Activated CD8-positive, alpha-beta T cell treated with anti-CD3 and anti-CD28 coated beads for 36 hours (primary cell): ENCODE measurements around the gene PXDN. TPM values are rescaled to one million over a fixed set of nuclear protein-coding genes. Genes with fewer than 3 reads are reported as not detected.
A peak's percentile ranks its signal among the peaks of the same experiment; 100 is the strongest.

ENCODE experiments used
- ATAC-seq: fragments of 200-7000 bp; cut with Tn5 transposase; one replicate; pipeline ENCODE4 v1.10.0; 2021; ENCODE audit warnings: mild to moderate bottlenecking, moderate library complexity
- CTCF ChIA-PET: fragments of 350-600 bp; sonication (Branson Sonifier 250); formaldehyde crosslinking; loops from one replicate; lab custom pipeline; 2021; ENCODE audit warnings: antibody characterized with exemption; lab: Charles Lee
- POLR2A ChIA-PET: fragments of 350-600 bp; sonication (Branson Sonifier 250); formaldehyde crosslinking; loops from one replicate; lab custom pipeline; 2021; ENCODE audit warnings: antibody characterized with exemption; lab: Charles Lee
- DNase-seq: peaks from one replicate; pipeline ENCODE4 v3.0.0-alpha.2; 2020
- H3K27ac Mint-ChIP-seq: one replicate; pipeline ENCODE4 v1.8.0; 2021; ENCODE audit warnings: mild to moderate bottlenecking, mixed read lengths
- H3K27me3 Mint-ChIP-seq: one replicate; pipeline ENCODE4 v1.8.0; 2021; ENCODE audit warnings: mixed read lengths
- H3K36me3 Mint-ChIP-seq: one replicate; pipeline ENCODE4 v1.8.0; 2021; ENCODE audit warnings: low read depth, mixed read lengths
- H3K4me1 Mint-ChIP-seq: one replicate; pipeline ENCODE4 v1.8.0; 2021; ENCODE audit warnings: low read depth, mixed read lengths
- H3K4me3 Mint-ChIP-seq: one replicate; pipeline ENCODE4 v1.8.0; 2021; ENCODE audit warnings: mild to moderate bottlenecking, moderate library complexity, mixed read lengths
- H3K9me3 Mint-ChIP-seq: one replicate; pipeline ENCODE4 v1.8.0; 2021; ENCODE audit warnings: mixed read lengths
- intact Hi-C: fragments of 100-400 bp; cut with micrococcal nuclease; formaldehyde crosslinking; loops from one replicate; pipeline ENCODE4 v1.10.0; 2022
- total RNA-seq, 2 experiments: library from RNA; stranded (reverse); gene quantifications; one replicate each; pipeline ENCODE4 v1.2.3, GENCODE V29; 2021
- TF ChIP-seq, protein P1 (sequence below): fragments of 200-600 bp; IDR thresholded peaks from one replicate; pipeline ENCODE4 v1.8.0; 2022; ENCODE audit warnings: antibody characterized with exemption, mild to moderate bottlenecking

The PXDN gene, protein sequence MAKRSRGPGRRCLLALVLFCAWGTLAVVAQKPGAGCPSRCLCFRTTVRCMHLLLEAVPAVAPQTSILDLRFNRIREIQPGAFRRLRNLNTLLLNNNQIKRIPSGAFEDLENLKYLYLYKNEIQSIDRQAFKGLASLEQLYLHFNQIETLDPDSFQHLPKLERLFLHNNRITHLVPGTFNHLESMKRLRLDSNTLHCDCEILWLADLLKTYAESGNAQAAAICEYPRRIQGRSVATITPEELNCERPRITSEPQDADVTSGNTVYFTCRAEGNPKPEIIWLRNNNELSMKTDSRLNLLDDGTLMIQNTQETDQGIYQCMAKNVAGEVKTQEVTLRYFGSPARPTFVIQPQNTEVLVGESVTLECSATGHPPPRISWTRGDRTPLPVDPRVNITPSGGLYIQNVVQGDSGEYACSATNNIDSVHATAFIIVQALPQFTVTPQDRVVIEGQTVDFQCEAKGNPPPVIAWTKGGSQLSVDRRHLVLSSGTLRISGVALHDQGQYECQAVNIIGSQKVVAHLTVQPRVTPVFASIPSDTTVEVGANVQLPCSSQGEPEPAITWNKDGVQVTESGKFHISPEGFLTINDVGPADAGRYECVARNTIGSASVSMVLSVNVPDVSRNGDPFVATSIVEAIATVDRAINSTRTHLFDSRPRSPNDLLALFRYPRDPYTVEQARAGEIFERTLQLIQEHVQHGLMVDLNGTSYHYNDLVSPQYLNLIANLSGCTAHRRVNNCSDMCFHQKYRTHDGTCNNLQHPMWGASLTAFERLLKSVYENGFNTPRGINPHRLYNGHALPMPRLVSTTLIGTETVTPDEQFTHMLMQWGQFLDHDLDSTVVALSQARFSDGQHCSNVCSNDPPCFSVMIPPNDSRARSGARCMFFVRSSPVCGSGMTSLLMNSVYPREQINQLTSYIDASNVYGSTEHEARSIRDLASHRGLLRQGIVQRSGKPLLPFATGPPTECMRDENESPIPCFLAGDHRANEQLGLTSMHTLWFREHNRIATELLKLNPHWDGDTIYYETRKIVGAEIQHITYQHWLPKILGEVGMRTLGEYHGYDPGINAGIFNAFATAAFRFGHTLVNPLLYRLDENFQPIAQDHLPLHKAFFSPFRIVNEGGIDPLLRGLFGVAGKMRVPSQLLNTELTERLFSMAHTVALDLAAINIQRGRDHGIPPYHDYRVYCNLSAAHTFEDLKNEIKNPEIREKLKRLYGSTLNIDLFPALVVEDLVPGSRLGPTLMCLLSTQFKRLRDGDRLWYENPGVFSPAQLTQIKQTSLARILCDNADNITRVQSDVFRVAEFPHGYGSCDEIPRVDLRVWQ (N-terminal part only)
- total RNA-seq: under 1 TPM; 0.58 to 0.83 TPM

DNA sequence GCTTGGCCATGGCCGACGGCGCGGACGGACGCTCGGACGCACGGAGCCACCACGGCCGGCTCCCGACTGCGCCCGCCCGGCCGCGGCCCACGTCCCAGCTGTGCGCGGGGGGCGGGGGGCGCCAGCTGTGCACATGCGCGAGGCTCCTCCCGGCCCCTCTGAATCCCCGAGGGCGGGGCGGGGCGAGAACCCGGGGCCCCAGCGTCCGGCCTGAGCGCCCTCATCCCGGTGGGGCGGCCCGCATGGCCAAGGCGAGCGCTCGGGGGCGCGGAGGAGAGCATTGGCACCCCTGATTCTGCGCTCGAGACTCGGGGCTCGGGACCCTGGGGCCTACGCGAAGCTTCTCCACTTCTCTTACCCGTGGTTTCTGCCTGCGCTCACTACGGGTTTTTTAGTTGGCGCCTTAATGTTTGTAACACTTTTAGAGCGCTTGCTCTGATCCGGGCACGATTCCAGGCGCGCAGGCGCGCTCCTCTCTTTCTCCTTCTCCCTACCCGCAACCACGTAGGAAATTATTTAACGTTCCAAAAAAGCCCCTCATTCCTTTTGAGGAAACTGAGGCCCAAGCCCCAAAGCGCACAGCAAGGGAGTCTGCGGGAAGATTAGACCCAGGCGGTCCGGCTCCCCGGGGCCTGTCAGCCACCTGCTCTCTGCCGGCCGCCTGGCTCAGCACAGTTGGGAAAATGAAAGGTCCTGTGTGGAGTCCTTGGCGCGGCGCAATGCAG is at the start of gene PXDN:
PXDN (minus strand) TSS at position 70 of the 725 bp plus-strand sequence; CDS start at position 10, 60 bp downstream.
- Mint-ChIP-seq H3K4me3 (peak within 1 kb of the TSS; percentile 48), H3K9me3 (no peaks in the 10 kb centered on the region), H3K36me3 (no peaks in the 10 kb centered on the region), H3K27me3 (peaks cover 39% of the 10 kb centered on the region), H3K27ac (no peak within 1 kb of the TSS), H3K4me1 (peaks cover 5% of the 10 kb centered on the region)
- TF ChIP-seq, protein P1, sequence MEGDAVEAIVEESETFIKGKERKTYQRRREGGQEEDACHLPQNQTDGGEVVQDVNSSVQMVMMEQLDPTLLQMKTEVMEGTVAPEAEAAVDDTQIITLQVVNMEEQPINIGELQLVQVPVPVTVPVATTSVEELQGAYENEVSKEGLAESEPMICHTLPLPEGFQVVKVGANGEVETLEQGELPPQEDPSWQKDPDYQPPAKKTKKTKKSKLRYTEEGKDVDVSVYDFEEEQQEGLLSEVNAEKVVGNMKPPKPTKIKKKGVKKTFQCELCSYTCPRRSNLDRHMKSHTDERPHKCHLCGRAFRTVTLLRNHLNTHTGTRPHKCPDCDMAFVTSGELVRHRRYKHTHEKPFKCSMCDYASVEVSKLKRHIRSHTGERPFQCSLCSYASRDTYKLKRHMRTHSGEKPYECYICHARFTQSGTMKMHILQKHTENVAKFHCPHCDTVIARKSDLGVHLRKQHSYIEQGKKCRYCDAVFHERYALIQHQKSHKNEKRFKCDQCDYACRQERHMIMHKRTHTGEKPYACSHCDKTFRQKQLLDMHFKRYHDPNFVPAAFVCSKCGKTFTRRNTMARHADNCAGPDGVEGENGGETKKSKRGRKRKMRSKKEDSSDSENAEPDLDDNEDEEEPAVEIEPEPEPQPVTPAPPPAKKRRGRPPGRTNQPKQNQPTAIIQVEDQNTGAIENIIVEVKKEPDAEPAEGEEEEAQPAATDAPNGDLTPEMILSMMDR: no peak
- POLR2A ChIA-PET: no interaction called here
- CTCF ChIA-PET: no interaction called here
- intact Hi-C loops: no loop called here
- ATAC-seq (no peak), DNase-seq (no peak)

DNA sequence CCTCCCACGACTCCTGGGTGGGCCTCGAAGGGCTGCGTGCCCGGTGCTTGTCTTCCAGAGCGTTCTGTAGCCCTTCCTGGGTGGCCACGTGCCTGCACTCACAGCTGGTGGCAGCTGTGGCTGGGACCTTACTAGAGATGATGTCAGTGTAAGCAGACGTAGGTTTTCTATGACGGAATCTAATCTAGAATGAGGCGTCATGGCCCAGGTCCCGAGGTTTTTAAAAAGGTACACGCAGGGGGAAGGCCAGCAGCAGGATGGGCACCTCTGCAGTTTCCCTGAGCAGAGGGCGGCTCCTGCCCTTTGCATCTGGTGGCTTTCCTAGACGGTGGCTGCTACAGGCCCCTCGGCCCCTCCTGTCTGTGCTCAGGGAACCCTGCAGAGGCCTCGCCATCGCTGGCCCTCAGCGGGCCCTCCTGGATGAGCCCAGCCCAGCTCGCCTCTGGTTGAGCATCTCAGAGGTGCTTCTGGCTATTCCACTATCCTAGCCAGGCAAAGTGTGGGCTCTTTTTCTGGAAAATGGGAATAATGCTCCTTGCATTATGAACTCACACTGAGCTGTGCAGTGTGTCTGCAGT is 49.6 kb upstream of the PXDN start:
- H3K27ac Mint-ChIP-seq: no peak overlapping the region
- ChIA-PET CTCF (no interaction called here), POLR2A (no interaction called here)
- ATAC-seq (no peak), DNase-seq (no peak)
- H3K27me3 Mint-ChIP-seq: no peaks in the 10 kb centered on the region
- H3K4me3 Mint-ChIP-seq: no peak overlapping the region
- H3K4me1 Mint-ChIP-seq: no peaks in the 10 kb centered on the region
- TF ChIP-seq, protein P1: no peak
- intact Hi-C loops: no loop called here
- H3K9me3 Mint-ChIP-seq: no peaks in the 10 kb centered on the region
- no peaks in the 10 kb centered on the region for H3K36me3 Mint-ChIP-seq

DNA sequence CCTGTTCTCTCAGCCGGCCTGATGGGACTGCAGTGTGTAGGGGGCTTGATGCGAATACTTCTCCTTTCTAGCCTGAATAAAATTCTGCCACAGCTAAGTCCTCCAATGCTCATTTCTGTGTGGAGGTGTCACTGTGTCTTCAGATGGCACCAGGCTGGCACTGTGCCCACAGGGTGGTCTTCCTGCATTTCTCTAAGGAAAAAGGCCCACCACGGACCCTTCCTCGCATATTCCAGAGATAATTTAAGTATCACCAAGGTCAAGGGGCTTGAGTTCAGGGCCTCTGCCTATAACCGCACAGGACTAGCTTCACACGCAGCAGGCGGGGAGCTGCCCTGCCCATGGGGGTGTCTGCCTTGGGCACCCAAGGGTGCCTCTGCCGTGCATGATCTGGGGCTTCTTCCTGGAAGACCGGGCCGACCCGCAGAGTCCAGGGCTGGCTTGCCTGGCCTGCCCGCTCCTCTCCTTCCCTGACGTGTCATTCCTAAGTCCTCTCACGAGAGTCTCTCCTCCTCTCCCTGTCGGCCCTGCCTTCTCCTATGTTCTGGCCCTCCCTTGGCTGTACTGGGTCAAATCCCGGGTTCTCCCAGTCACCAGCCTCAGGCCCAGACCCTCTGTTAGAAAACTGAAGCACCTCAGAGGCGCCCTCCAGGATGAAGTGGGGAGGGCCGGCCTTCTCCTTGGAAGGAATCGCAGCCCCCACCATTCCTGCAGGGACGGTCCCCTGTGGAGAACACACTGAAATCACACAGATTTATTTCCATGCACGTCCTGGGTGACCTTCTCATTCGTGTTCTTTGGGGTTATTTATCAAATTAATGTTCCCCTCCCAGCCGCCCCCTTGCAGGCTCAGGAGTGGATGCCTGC is 48.9 kb upstream of the PXDN start:
- peaks cover 2% of the 10 kb centered on the region for H3K27me3 Mint-ChIP-seq
- no peak overlapping the region for H3K27ac Mint-ChIP-seq
- ChIA-PET CTCF (no interaction called here), POLR2A (no interaction called here)
- TF ChIP-seq, protein P1: no peak
- intact Hi-C loops: no loop called here
- H3K4me1 Mint-ChIP-seq: no peaks in the 10 kb centered on the region
- H3K9me3 Mint-ChIP-seq: no peaks in the 10 kb centered on the region
- DNase-seq (no peak), ATAC-seq (no peak)
- H3K4me3 Mint-ChIP-seq: no peak overlapping the region
- no peaks in the 10 kb centered on the region for H3K36me3 Mint-ChIP-seq
